Measurements from ENCODE around the gene SH3PXD2B.

The SH3PXD2B gene

DNA sequence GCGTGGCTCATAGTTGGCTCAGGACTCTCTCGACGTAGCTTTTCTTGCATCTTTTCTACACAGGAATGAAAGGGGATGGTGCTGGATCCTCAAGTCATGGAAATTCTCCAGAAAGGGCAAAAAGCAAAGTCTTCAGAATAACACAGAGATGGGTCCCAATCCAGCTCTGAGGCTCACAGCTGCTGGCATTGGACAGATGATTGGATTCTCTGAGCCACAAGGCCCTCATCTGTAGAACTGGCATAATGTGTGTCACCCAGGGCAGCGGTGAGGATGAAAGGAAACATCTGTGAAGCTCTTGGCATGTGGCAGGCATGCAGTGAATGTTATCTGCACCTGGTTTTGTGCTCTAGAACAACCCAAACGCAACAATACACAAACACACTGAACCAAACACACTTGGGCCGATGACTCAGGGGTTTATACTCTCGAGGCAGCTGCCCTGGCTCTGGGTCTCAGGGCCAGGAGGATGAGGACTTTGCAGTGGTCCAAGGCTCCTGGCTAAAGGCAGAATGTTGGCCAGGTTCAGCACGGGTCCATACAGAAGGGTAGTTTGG, 106.8 kb downstream of the SH3PXD2B start:
- H3K4me3 ChIP-seq (ENCODE audit: control insufficient read depth, low read depth, low read length) = no peak overlapping the region
- DNase-seq (ENCODE audit: low read depth) = no peak

DNA sequence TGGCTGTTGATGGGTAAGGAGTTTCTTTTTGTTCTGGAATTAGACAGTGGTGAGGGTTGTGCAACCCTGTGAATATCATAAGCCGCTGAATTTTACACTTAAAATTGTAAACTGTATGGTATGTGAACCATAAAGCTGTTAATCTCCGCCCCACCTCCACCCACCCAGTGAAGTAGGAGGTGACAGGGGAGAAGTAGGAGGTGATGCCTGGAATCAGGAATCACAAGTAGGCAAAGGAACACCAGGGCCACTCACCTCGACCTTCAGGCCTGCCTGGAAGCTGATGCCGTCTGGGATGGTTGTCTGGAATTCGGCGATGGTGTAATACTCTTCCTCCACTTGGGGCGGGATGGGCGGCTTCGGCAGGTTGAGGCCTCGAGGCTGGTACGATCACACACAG, 108.4 kb downstream of the SH3PXD2B start:
- TF ChIP-seq, protein P1, sequence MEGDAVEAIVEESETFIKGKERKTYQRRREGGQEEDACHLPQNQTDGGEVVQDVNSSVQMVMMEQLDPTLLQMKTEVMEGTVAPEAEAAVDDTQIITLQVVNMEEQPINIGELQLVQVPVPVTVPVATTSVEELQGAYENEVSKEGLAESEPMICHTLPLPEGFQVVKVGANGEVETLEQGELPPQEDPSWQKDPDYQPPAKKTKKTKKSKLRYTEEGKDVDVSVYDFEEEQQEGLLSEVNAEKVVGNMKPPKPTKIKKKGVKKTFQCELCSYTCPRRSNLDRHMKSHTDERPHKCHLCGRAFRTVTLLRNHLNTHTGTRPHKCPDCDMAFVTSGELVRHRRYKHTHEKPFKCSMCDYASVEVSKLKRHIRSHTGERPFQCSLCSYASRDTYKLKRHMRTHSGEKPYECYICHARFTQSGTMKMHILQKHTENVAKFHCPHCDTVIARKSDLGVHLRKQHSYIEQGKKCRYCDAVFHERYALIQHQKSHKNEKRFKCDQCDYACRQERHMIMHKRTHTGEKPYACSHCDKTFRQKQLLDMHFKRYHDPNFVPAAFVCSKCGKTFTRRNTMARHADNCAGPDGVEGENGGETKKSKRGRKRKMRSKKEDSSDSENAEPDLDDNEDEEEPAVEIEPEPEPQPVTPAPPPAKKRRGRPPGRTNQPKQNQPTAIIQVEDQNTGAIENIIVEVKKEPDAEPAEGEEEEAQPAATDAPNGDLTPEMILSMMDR (IDR thresholded peaks at IDR 0.05; ENCODE audit: control insufficient read depth, insufficient read depth, low read depth, low read length, missing control alignments) = no peak
- no peak for DNase-seq (ENCODE audit: low read depth)
- no peak overlapping the region for H3K4me3 ChIP-seq (ENCODE audit: control insufficient read depth, low read depth, low read length)

More for the DNA sequence above, 106.8 kb downstream of the SH3PXD2B start:
- TF ChIP-seq, protein P1 (IDR thresholded peaks at IDR 0.05; ENCODE audit: control insufficient read depth, insufficient read depth, low read depth, low read length, missing control alignments) = no peak

DNA sequence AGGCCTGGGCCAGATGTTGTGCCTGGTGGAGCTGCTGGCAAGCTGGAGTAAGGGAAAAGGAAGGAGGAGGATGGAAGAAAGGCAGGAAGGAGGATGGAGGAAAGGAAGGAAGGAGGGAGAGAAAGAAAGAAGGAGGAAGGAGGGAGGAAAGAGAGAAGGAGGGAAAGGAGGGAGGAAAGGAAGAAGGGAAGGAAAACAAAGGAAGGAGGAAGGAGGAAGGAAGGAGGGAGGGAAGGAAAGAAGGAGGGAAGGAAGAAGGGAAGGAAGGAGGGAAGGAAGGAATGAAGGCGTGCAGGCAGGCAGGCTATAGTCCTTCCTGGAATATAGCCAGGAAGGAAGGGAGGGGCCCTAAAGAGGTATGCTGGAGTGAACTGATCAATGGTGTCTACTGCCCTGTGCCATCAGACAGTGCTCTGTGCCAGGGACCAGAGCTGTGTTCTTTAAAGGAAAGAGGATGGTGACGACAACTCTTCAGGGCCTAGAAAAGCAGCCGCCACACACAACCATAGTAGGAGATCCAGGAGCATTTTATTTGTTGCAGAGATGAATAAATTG, 109.4 kb downstream of the SH3PXD2B start:
- H3K4me3 ChIP-seq (ENCODE audit: control insufficient read depth, low read depth, low read length) = no peak overlapping the region
- no peak for DNase-seq (ENCODE audit: low read depth)
- TF ChIP-seq, protein P1 (IDR thresholded peaks at IDR 0.05; ENCODE audit: control insufficient read depth, insufficient read depth, low read depth, low read length, missing control alignments) = no peak

DNA sequence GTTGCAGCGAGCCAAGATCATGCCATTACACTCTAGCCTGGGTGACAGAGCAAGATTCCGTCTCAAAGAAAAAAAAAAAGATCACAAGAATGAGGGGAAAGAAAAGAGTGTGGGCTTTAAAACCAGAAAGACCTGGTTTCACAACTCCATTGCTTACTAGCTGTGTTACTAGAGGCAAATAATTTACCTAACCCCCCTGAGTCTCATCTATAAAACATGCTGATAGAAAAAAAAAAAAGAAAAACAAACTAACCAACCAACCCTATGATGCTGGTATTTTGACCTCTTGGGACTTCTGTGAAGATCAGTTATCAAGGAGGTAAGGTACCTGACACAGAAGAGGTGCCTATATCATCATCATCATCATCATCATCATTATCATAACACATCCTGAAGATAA, 110.6 kb downstream of the SH3PXD2B start:
- TF ChIP-seq, protein P1 (IDR thresholded peaks at IDR 0.05; ENCODE audit: control insufficient read depth, insufficient read depth, low read depth, low read length, missing control alignments) = no peak
- DNase-seq (ENCODE audit: low read depth) = no peak
- H3K4me3 ChIP-seq (ENCODE audit: control insufficient read depth, low read depth, low read length) = no peak overlapping the region

DNA sequence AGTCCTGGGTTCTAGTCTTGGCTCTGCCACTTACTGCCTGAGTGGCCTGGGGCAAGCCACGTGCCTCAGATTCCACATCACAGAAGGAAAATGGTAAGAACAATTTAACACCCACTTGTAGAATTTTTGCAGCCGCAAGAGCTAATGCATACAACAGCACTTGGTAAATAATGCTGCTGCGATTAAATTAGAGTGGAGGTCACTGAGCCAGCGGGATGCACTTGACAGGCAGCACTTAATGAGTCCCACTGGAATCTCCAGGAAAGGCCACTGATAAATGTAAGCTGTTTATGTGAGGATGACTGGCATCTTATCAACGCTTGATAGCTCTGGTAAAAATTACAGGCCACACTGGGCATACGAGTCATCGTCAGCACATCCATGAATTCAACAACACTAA, 111.4 kb downstream of the SH3PXD2B start:
- DNase-seq (ENCODE audit: low read depth) = no peak
- TF ChIP-seq, protein P1 (IDR thresholded peaks at IDR 0.05; ENCODE audit: control insufficient read depth, insufficient read depth, low read depth, low read length, missing control alignments) = no peak
- no peak overlapping the region for H3K4me3 ChIP-seq (ENCODE audit: control insufficient read depth, low read depth, low read length)

DNA sequence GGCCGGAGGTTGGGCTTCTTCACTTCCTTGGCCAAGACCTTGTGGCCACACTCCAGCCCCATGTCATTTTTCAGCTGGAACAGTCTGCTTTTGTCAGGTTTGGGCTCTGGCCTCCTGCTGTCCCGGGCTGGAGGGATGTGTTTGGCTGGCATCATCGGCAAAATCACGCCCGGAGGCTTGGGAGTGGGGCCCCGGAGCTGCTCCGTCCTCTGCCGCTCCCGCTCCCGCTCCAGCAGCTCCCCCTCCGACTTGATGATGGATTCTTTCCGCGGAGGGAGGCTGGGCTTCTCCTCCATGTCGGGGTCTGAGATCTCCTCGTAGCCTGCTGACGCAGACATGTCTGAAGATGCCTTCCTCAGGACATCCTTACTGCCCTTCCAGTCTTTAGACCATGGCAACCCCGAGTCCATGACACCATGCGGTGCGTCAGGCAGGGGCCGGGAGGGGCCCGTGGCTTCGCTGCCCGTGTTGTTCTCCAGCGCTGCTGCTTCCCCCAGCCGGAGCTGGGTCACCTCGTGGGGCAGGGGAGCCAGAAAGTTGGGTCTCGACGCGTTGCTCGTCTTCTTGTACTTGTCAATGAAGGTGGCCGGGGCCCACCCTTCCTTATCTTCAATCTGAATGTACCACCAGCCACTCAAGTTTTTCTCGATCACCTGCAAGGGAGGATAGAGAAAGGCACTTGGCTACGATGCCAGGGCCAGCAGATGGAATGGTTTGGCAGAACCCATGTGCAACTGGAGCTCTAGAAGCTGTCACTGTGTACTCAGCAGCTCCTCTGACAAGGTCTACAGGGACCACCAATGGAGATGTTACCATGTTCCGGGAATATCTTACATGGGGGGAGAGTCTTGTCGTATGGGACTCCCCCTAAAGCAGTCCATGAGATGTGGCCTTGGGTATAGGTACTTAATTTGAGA, 114.8 kb downstream of the SH3PXD2B start:
- no peak for DNase-seq (ENCODE audit: low read depth)
- TF ChIP-seq, protein P1 (IDR thresholded peaks at IDR 0.05; ENCODE audit: control insufficient read depth, insufficient read depth, low read depth, low read length, missing control alignments) = no peak
- no peak overlapping the region for H3K4me3 ChIP-seq (ENCODE audit: control insufficient read depth, low read depth, low read length)
